Tibial nerve (tissue), 4 donors: ENCODE measurements around the gene MYO7A. TPM values are rescaled to one million over a fixed set of nuclear protein-coding genes. Genes with fewer than 3 reads are reported as not detected.
A peak's percentile ranks its signal among the peaks of the same experiment; 100 is the strongest.
"Not testable (repeated sequence)": the region's sequence is repeated elsewhere in the genome, so short reads cannot be mapped to it uniquely, and the experiment has no call there.

ENCODE experiments used
- DNase-seq, 2 donors: peaks; one replicate each; pipeline ENCODE4 v3.0.0-alpha.2; 2019; ENCODE audit warnings: low spot score in 2 of 2
- H3K27ac ChIP-seq, 4 donors: fragments of 200-600 bp; sonication (generic) in 3 of 4; one replicate each; pipeline ENCODE4 v1.5.1; 2017 to 2019; ENCODE audit warnings: mild to moderate bottlenecking in 1 of 4
- H3K27me3 ChIP-seq, 2 donors: fragments of 200-600 bp; sonication (generic) in 1 of 2; one replicate each; pipeline versions ENCODE4 v1.5.1 to v1.6.0; 2017 to 2019
- H3K36me3 ChIP-seq, 3 donors: fragments of 200-600 bp; sonication (generic); one replicate each; pipeline ENCODE4 v1.5.1; 2018 to 2019
- H3K4me1 ChIP-seq, 4 donors: fragments of 200-600 bp; sonication (generic) in 3 of 4; one replicate each; pipeline ENCODE4 v1.5.1; 2017 to 2019
- H3K4me3 ChIP-seq, 4 donors: fragments of 200-600 bp; sonication (generic) in 3 of 4; one replicate each; pipeline ENCODE4 v1.5.1; 2017 to 2019; ENCODE audit warnings: mild to moderate bottlenecking in 1 of 4, moderate library complexity in 1 of 4
- H3K9me3 ChIP-seq, 4 donors: fragments of 200-600 bp; sonication (generic) in 3 of 4; one replicate each; pipeline ENCODE4 v1.5.1; 2017 to 2019
- CTCF ChIP-seq, 5 experiments: fragments of 200-600 bp in 3 of 5; fragments of 450-650 bp in 2 of 5; sonication (generic) in 3 of 5; IDR thresholded peaks; one replicate each; pipeline ENCODE4 v1.5.1; 2016 to 2019; ENCODE audit warnings: antibody characterized with exemption in 5 of 5, mild to moderate bottlenecking in 3 of 5, moderate library complexity in 2 of 5
- EP300 ChIP-seq, 2 donors: sonication (generic); formaldehyde crosslinking; IDR thresholded peaks; one replicate each; pipeline ENCODE4 v1.6.1; 2017; ENCODE audit warnings: antibody characterized with exemption in 2 of 2, mild to moderate bottlenecking in 1 of 2
- POLR2A ChIP-seq, 2 donors: fragments of 450-650 bp; IDR thresholded peaks; one replicate each; pipeline ENCODE4 v1.6.1; 2017; ENCODE audit warnings: antibody characterized with exemption in 2 of 2, mild to moderate bottlenecking in 2 of 2, moderate library complexity in 2 of 2
- WGBS, 2 donors: methylation state at CpG; one replicate each; pipeline ENCODE4 v1.1.5; 2018; 5-methylcytosine and 5-hydroxymethylcytosine counted together
- total RNA-seq, 4 donors: library from RNA; depleted of rRNA; stranded (reverse); fragments of >200 nt; gene quantifications; one replicate each; pipeline ENCODE4 v1.1.0, GENCODE V29; 2016

The MYO7A gene
- total RNA-seq, 4 donors from 2014 or later = 12.6 to 45.0 (median 24.4) TPM

- WGBS, 2 donors = 91 to 92% methylated on average over 8 of the region's 8 CpGs
Observed at GRCh38 chr11:77096591-77097019, 31.4 kb upstream of the MYO7A start.

GRCh38 chr11:77097180-77097579 is 30.9 kb upstream of the MYO7A start:
- DNase-seq, H3K4me3 ChIP-seq, H3K9me3 ChIP-seq, H3K27me3 ChIP-seq, H3K27ac ChIP-seq: not testable (repeated sequence)
- Histone ChIP-seq H3K4me1 (peaks cover 0 to 45% (median 22%) of the 10 kb centered on the region in 4 donors), H3K36me3 (peaks cover 0 to 16% (median 0%) of the 10 kb centered on the region in 3 donors)
- WGBS, 2 donors = 63 to 77% methylated on average over 4 of the region's 4 CpGs

More at GRCh38 chr11:77096591-77097019, 31.4 kb upstream of the MYO7A start:
- TF ChIP-seq CTCF (IDR thresholded peaks at IDR 0.05) = no peak
- no peak for TF ChIP-seq POLR2A (IDR thresholded peaks at IDR 0.05)
- no peak for TF ChIP-seq EP300 (IDR thresholded peaks at IDR 0.05)
- H3K4me1 ChIP-seq = peaks cover 0 to 51% (median 25%) of the 10 kb centered on the region in 4 donors
- peaks cover 0 to 10% (median 0%) of the 10 kb centered on the region in 3 donors for H3K36me3 ChIP-seq
- H3K27me3 ChIP-seq = no peaks in the 10 kb centered on the region
- DNase-seq = no peak
- H3K9me3 ChIP-seq = no peaks in the 10 kb centered on the region
- H3K27ac ChIP-seq = peak overlapping the region in 1 of 4 donors; percentile 11
- H3K4me3 ChIP-seq = no peak overlapping the region

- no peak overlapping the region for H3K4me3 ChIP-seq
- no peak for TF ChIP-seq CTCF (IDR thresholded peaks at IDR 0.05)
- no peak for TF ChIP-seq EP300 (IDR thresholded peaks at IDR 0.05)
- TF ChIP-seq POLR2A (IDR thresholded peaks at IDR 0.05) = no peak
- H3K27ac ChIP-seq = no peak overlapping the region
- no peak for DNase-seq
- H3K36me3 ChIP-seq = peaks cover 0 to 28% (median 0%) of the 10 kb centered on the region in 3 donors
- WGBS, 2 donors = 90 to 91% methylated on average over 14 of the region's 14 CpGs
- peaks cover 0 to 13% (median 5%) of the 10 kb centered on the region in 4 donors for H3K4me1 ChIP-seq
- no peaks in the 10 kb centered on the region for H3K27me3 ChIP-seq
- no peaks in the 10 kb centered on the region for H3K9me3 ChIP-seq
Observed at GRCh38 chr11:77100166-77101042, 27.6 kb upstream of the MYO7A start.

GRCh38 chr11:77101043-77101537 is 27.0 kb upstream of the MYO7A start:
- Histone ChIP-seq H3K27ac (no peak overlapping the region), H3K4me1 (peaks cover 0 to 11% (median 3%) of the 10 kb centered on the region in 4 donors), H3K9me3 (no peaks in the 10 kb centered on the region), H3K36me3 (peaks cover 0 to 26% (median 0%) of the 10 kb centered on the region in 3 donors), H3K27me3 (no peaks in the 10 kb centered on the region), H3K4me3 (no peak overlapping the region)
- TF ChIP-seq CTCF (IDR thresholded peaks at IDR 0.05) (peak in 2 of 5 experiments; percentile 12 to 20), POLR2A (IDR thresholded peaks at IDR 0.05) (no peak), EP300 (IDR thresholded peaks at IDR 0.05) (no peak)
- DNase-seq = no peak
- 90 to 91% methylated on average over 5 of the region's 5 CpGs for WGBS, 2 donors

- no peak for DNase-seq
Observed at GRCh38 chr11:77102246-77103210, 25.5 kb upstream of the MYO7A start, which contains the start of gene OMP. OMP (plus strand) TSS chr11:77102840; CDS start chr11:77102840, 0 bp downstream.

More at GRCh38 chr11:77102246-77103210, 25.5 kb upstream of the MYO7A start, which contains the start of gene OMP:
- no peaks in the 10 kb centered on the region for H3K9me3 ChIP-seq
- H3K4me1 ChIP-seq = peaks cover 0 to 19% (median 9%) of the 10 kb centered on the region in 4 donors
- no peak within 1 kb of the TSS for H3K27ac ChIP-seq
- TF ChIP-seq POLR2A (IDR thresholded peaks at IDR 0.05) (no peak), CTCF (IDR thresholded peaks at IDR 0.05) (no peak), EP300 (IDR thresholded peaks at IDR 0.05) (no peak)
- H3K4me3 ChIP-seq = no peak within 1 kb of the TSS
- peaks cover 0 to 26% (median 0%) of the 10 kb centered on the region in 3 donors for H3K36me3 ChIP-seq
- WGBS, 2 donors = 92 to 94% methylated on average over 32 to 37 of the region's 37 CpGs
- H3K27me3 ChIP-seq = no peaks in the 10 kb centered on the region
